HG03558 (cell line): ENCODE results near the gene GAD2.

ENCODE experiments used
- ATAC-seq: cut with Tn5 transposase; IDR thresholded peaks from one replicate; pipeline ENCODE4 v1.9.1; 2021; ENCODE audit warnings: moderate number of reproducible peaks; ENCODE audit not compliant: unreplicated experiment; ENCODE audit errors: extremely low read depth

The GAD2 gene

GRCh38 chr10:26220901-26221300 is 4.3 kb downstream of the GAD2 start:
- no peak for ATAC-seq

- no peak for ATAC-seq
Measured at GRCh38 chr10:26221541-26221940, 5.0 kb downstream of the GAD2 start.

- ATAC-seq: no peak
Measured at GRCh38 chr10:26222563-26222962, 6.0 kb downstream of the GAD2 start.

- ATAC-seq: no peak
Measured at GRCh38 chr10:26225322-26225721, 8.7 kb downstream of the GAD2 start.

- ATAC-seq: no peak
Measured at GRCh38 chr10:26227786-26228185, 11.2 kb downstream of the GAD2 start.

GRCh38 chr10:26232174-26232573 is 15.6 kb downstream of the GAD2 start:
- ATAC-seq: no peak

- no peak for ATAC-seq
Measured at GRCh38 chr10:26235761-26236160, 19.2 kb downstream of the GAD2 start.

GRCh38 chr10:26238378-26238777 is 21.8 kb downstream of the GAD2 start:
- no peak for ATAC-seq

GRCh38 chr10:26242706-26243350 is 26.3 kb downstream of the GAD2 start:
- ATAC-seq: no peak

- ATAC-seq: no peak
Measured at GRCh38 chr10:26243351-26243720, 26.8 kb downstream of the GAD2 start.

GRCh38 chr10:26249681-26250080 is 33.1 kb downstream of the GAD2 start:
- no peak for ATAC-seq

- ATAC-seq: no peak
Measured at GRCh38 chr10:26251925-26252324, 35.4 kb downstream of the GAD2 start.

- ATAC-seq: no peak
Measured at GRCh38 chr10:26254616-26255015, 38.0 kb downstream of the GAD2 start.

- no peak for ATAC-seq
Measured at GRCh38 chr10:26259341-26259740, 42.8 kb downstream of the GAD2 start.

GRCh38 chr10:26269754-26270153 is 53.2 kb downstream of the GAD2 start:
- no peak for ATAC-seq

- ATAC-seq: no peak
Measured at GRCh38 chr10:26274391-26274790, 57.8 kb downstream of the GAD2 start.

- ATAC-seq: no peak
Measured at GRCh38 chr10:26278295-26278694, 61.7 kb downstream of the GAD2 start.

- no peak for ATAC-seq
Measured at GRCh38 chr10:26290236-26290635, 73.7 kb downstream of the GAD2 start.

GRCh38 chr10:26291721-26292480 is 75.3 kb downstream of the GAD2 start:
- ATAC-seq: no peak

- no peak for ATAC-seq
Measured at GRCh38 chr10:26296360-26296759, 79.8 kb downstream of the GAD2 start.

- ATAC-seq: no peak
Measured at GRCh38 chr10:26300001-26300400, 83.4 kb downstream of the GAD2 start.

- ATAC-seq: no peak
Measured at GRCh38 chr10:26303366-26303765, 86.8 kb downstream of the GAD2 start.
